ENCODE measurements around the gene TRAF2.

Gene TRAF2

GRCh38 chr9:136941231-136942111 lies 55.2 kb downstream of the TRAF2 start:
- Histone ChIP-seq H3K27ac (no peak overlapping the region), H2AFZ (ENCODE audit: low read depth) (no peak overlapping the region), H3K4me1 (ENCODE audit: low read depth, poor library complexity, severe bottlenecking) (peaks cover 6% of the 10 kb centered on the region), H3K27me3 (ENCODE audit: insufficient read depth, low read depth) (no peaks in the 10 kb centered on the region), H3K4me2 (no peak overlapping the region), H3K79me2 (ENCODE audit: insufficient read depth, low read depth) (peaks cover 18% of the 10 kb centered on the region; the same call in 1 of the 2 replicates), H3K36me3 (ENCODE audit: insufficient read depth) (peaks cover 3% of the 10 kb centered on the region; the same call in 1 of the 2 replicates), H4K20me1 (ENCODE audit: insufficient read depth) (no peaks in the 10 kb centered on the region), H3K9ac (no peak overlapping the region), H3K4me3 (IDR thresholded peaks at IDR 0.05; ENCODE audit: insufficient read depth, low read depth, low read length) (no peak overlapping the region)
- no peak for TF ChIP-seq CTCF (conservative IDR thresholded peaks at IDR 0.05; ENCODE audit: low read depth, low read length)

GRCh38 chr9:136942112-136942880 lies 56.0 kb downstream of the TRAF2 start:
- no peaks in the 10 kb centered on the region for H4K20me1 ChIP-seq (ENCODE audit: insufficient read depth)
- no peak overlapping the region for H2AFZ ChIP-seq (ENCODE audit: low read depth)
- no peaks in the 10 kb centered on the region for H3K27me3 ChIP-seq (ENCODE audit: insufficient read depth, low read depth)
- H3K4me1 ChIP-seq (ENCODE audit: low read depth, poor library complexity, severe bottlenecking) = peaks cover 6% of the 10 kb centered on the region
- H3K36me3 ChIP-seq (ENCODE audit: insufficient read depth) = peaks cover 3% of the 10 kb centered on the region; the same call in 1 of the 2 replicates
- no peak overlapping the region for H3K4me2 ChIP-seq
- no peak overlapping the region for H3K27ac ChIP-seq
- peaks cover 18% of the 10 kb centered on the region; the same call in 1 of the 2 replicates for H3K79me2 ChIP-seq (ENCODE audit: insufficient read depth, low read depth)
- no peak overlapping the region for H3K9ac ChIP-seq
- H3K4me3 ChIP-seq (IDR thresholded peaks at IDR 0.05; ENCODE audit: insufficient read depth, low read depth, low read length) = no peak overlapping the region
- TF ChIP-seq CTCF (conservative IDR thresholded peaks at IDR 0.05; ENCODE audit: low read depth, low read length) = no peak

DNA sequence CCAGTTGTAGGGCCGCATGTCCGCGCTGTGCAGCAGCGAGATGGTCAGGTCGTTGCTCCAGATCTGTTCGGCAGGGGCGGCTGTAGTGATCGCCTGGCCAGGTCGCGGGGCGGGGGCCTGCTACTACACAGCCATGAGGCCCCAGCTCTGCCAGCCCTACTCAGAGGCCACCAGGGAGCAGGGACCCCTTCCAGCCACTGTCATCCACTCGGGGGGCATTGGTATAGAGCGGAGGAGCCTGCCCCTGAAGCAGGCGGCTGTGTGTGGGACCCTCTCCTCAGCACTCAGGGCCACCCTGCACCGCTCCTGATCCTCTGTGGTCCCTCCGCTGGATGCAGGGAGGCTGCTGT lies 56.5 kb downstream of the TRAF2 start:
- Histone ChIP-seq H3K36me3 (ENCODE audit: insufficient read depth) (peaks cover 3% of the 10 kb centered on the region; the same call in 1 of the 2 replicates), H3K4me3 (IDR thresholded peaks at IDR 0.05; ENCODE audit: insufficient read depth, low read depth, low read length) (no peak overlapping the region), H3K4me2 (peak overlapping the region; percentile 60; the same call in 1 of the 2 replicates), H3K4me1 (ENCODE audit: low read depth, poor library complexity, severe bottlenecking) (peaks cover 6% of the 10 kb centered on the region), H4K20me1 (ENCODE audit: insufficient read depth) (no peaks in the 10 kb centered on the region), H2AFZ (ENCODE audit: low read depth) (no peak overlapping the region), H3K79me2 (ENCODE audit: insufficient read depth, low read depth) (peaks cover 18% of the 10 kb centered on the region; the same call in 1 of the 2 replicates), H3K27ac (no peak overlapping the region), H3K9ac (no peak overlapping the region; the same call in 1 of the 2 replicates), H3K27me3 (ENCODE audit: insufficient read depth, low read depth) (no peaks in the 10 kb centered on the region)
- TF ChIP-seq CTCF (conservative IDR thresholded peaks at IDR 0.05; ENCODE audit: low read depth, low read length) = no peak

- Histone ChIP-seq H2AFZ (ENCODE audit: low read depth) (no peak overlapping the region), H3K4me2 (peak overlapping the region; percentile 60), H3K27me3 (ENCODE audit: insufficient read depth, low read depth) (no peaks in the 10 kb centered on the region), H3K27ac (peak overlapping the region; percentile 60), H3K4me1 (ENCODE audit: low read depth, poor library complexity, severe bottlenecking) (peaks cover 9% of the 10 kb centered on the region), H4K20me1 (ENCODE audit: insufficient read depth) (no peaks in the 10 kb centered on the region), H3K36me3 (ENCODE audit: insufficient read depth) (peaks cover 3% of the 10 kb centered on the region; the same call in 1 of the 2 replicates), H3K79me2 (ENCODE audit: insufficient read depth, low read depth) (peaks cover 18% of the 10 kb centered on the region; the same call in 1 of the 2 replicates), H3K9ac (peak overlapping the region; percentile 64; the same call in 1 of the 2 replicates), H3K4me3 (IDR thresholded peaks at IDR 0.05; ENCODE audit: insufficient read depth, low read depth, low read length) (peak overlapping the region; percentile 22)
- no peak for TF ChIP-seq CTCF (conservative IDR thresholded peaks at IDR 0.05; ENCODE audit: low read depth, low read length)
These were observed 57.2 kb downstream of the TRAF2 start for GRCh38 chr9:136943291-136944211.
